SJSA1 (cell line): ENCODE results near the gene NAT9. TPM values are rescaled to one million over a fixed set of nuclear protein-coding genes. Genes with fewer than 3 reads are reported as not detected.

ENCODE experiments used
- DNase-seq, 2 experiments: peaks; one replicate each; pipeline ENCODE4 v3.0.0-alpha.2; 2015 to 2020; ENCODE audit warnings: low spot score in 2 of 2, low read depth in 1 of 2
- H3K27ac ChIP-seq: fragments of 250-450 bp; sonication (Bioruptor Pico); 2 replicates; pipeline ENCODE4 v1.5.1; 2020; ENCODE audit warnings: mild to moderate bottlenecking, moderate library complexity
- H3K27me3 ChIP-seq: fragments of 250-450 bp; sonication (Bioruptor Pico); replicated peaks from 2 replicates; pipeline ENCODE4 v1.5.1; 2020; ENCODE audit warnings: mild to moderate bottlenecking, moderate library complexity
- H3K36me3 ChIP-seq: fragments of 250-450 bp; sonication (Bioruptor Pico); 2 replicates; pipeline ENCODE4 v1.5.1; 2020; ENCODE audit warnings: mild to moderate bottlenecking
- H3K4me1 ChIP-seq: fragments of 250-450 bp; sonication (Bioruptor Pico); replicated peaks from 2 replicates; pipeline ENCODE4 v1.6.1; 2021; ENCODE audit warnings: mild to moderate bottlenecking
- H3K4me3 ChIP-seq: fragments of 250-450 bp; sonication (Bioruptor Pico); 2 replicates; pipeline ENCODE4 v1.5.1; 2020; ENCODE audit warnings: mild to moderate bottlenecking
- H3K9me3 ChIP-seq: fragments of 250-450 bp; sonication (Bioruptor Pico); replicated peaks from 2 replicates; pipeline ENCODE4 v1.5.1; 2020; ENCODE audit warnings: mild to moderate bottlenecking
- total RNA-seq: library from RNA; depleted of rRNA; stranded (reverse); fragments of >200 nt; shearing (Covaris generic); gene quantifications from 2 replicates; pipeline ENCODE4 v1.2.3, GENCODE V29; 2014

NAT9 gene
- total RNA-seq, 1 experiment from 2014 or later, result 32.9 TPM

DNA sequence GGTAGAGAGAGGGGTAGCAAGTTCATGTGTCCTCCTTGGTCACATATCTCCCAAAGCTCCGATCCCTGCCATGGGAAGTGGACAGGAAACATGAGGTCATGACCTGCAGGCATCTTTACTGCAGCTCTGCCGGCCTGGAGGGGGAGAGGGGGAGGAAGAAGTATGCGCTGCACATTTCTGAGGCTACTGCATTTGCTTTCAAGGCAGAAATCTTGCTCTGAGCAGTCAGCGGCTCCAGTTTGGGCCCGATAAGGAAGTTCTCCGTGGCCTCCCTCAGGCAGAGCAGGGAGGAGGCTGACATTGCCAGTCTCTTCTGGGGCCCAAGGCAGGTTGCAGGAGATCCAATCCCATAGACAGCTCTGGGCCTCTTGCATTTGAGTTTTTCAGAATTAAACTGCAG lies 29.2 kb downstream of the NAT9 start:
- Histone ChIP-seq H3K36me3 (peaks cover 10% of the 10 kb centered on the region), H3K27me3 (no peaks in the 10 kb centered on the region), H3K4me3 (no peak overlapping the region), H3K9me3 (peaks cover 4% of the 10 kb centered on the region; the same call in 1 of the 2 replicates), H3K27ac (no peak overlapping the region), H3K4me1 (peaks cover 57% of the 10 kb centered on the region)
- DNase-seq, result peak in 1 of 2 experiments; percentile 47

GRCh38 chr17:74746376-74746775 lies 29.8 kb downstream of the NAT9 start:
- peaks cover 4% of the 10 kb centered on the region; the same call in 1 of the 2 replicates for H3K9me3 ChIP-seq
- H3K27ac ChIP-seq, result no peak overlapping the region
- no peak for DNase-seq

GRCh38 chr17:74745548-74746177 lies 30.5 kb downstream of the NAT9 start:
- Histone ChIP-seq H3K4me1 (peaks cover 61% of the 10 kb centered on the region), H3K27ac (no peak overlapping the region), H3K27me3 (no peaks in the 10 kb centered on the region), H3K4me3 (no peak overlapping the region), H3K36me3 (peaks cover 10% of the 10 kb centered on the region), H3K9me3 (peaks cover 4% of the 10 kb centered on the region; the same call in 1 of the 2 replicates)
- peak in 1 of 2 experiments; percentile 39 for DNase-seq

More at GRCh38 chr17:74746376-74746775, 29.8 kb downstream of the NAT9 start:
- Histone ChIP-seq H3K4me3 (no peak overlapping the region), H3K27me3 (no peaks in the 10 kb centered on the region), H3K4me1 (peaks cover 61% of the 10 kb centered on the region), H3K36me3 (peaks cover 10% of the 10 kb centered on the region)

GRCh38 chr17:74744714-74745547 lies 31.2 kb downstream of the NAT9 start:
- DNase-seq, result peak; percentile 83 to 89
- H3K27ac ChIP-seq, result no peak overlapping the region
- no peak overlapping the region for H3K4me3 ChIP-seq
- peaks cover 10% of the 10 kb centered on the region for H3K36me3 ChIP-seq
- peaks cover 4% of the 10 kb centered on the region; the same call in 1 of the 2 replicates for H3K9me3 ChIP-seq
- H3K4me1 ChIP-seq, result peaks cover 56% of the 10 kb centered on the region
- no peaks in the 10 kb centered on the region for H3K27me3 ChIP-seq

DNA sequence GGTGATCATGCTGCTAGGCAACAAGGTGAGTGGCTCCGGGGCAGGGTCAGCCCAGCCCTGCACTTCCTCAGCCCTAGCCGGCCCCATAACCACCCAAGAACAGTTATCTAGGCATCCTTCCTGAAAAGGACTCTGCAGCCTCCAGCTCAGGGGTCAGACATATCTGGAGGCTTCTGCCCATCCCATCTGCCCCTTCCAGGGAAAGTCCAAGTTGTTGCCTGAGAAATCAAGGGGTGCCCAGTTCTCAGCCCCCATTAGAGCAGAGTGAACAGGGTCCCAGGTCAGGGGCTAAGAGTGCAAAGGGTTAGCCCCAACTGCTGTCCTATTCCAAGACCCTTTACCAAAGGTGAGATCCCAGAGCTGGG lies 31.8 kb downstream of the NAT9 start:
- DNase-seq, result peak in 1 of 2 experiments; percentile 39
- Histone ChIP-seq H3K4me3 (no peak overlapping the region), H3K4me1 (peaks cover 51% of the 10 kb centered on the region), H3K27ac (no peak overlapping the region), H3K36me3 (peaks cover 9% of the 10 kb centered on the region), H3K9me3 (peaks cover 4% of the 10 kb centered on the region; the same call in 1 of the 2 replicates), H3K27me3 (no peaks in the 10 kb centered on the region)

DNA sequence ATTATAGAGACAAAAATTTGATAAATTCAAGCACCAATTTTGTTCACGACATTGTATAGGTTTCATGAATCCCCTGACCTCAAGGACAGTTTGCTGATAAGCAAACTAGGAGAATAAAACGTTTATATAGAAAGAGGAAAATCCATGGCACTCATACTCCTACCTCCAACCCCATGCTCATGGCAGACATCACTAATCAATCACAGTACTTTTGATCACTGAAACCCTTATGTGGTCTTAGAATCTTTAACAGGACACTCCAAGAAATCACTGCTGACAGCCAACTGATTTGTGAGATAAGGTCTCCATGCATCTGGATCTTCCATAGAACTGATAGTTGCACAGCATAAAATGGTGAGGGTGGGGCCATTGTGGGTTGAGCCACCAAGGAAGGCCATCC lies 32.4 kb downstream of the NAT9 start:
- H3K27ac ChIP-seq, result no peak overlapping the region
- H3K9me3 ChIP-seq, result peaks cover 2% of the 10 kb centered on the region; the same call in 1 of the 2 replicates
- H3K36me3 ChIP-seq, result peaks cover 3% of the 10 kb centered on the region
- no peaks in the 10 kb centered on the region for H3K27me3 ChIP-seq
- no peak for DNase-seq
- H3K4me3 ChIP-seq, result no peak overlapping the region
- H3K4me1 ChIP-seq, result peaks cover 51% of the 10 kb centered on the region

DNA sequence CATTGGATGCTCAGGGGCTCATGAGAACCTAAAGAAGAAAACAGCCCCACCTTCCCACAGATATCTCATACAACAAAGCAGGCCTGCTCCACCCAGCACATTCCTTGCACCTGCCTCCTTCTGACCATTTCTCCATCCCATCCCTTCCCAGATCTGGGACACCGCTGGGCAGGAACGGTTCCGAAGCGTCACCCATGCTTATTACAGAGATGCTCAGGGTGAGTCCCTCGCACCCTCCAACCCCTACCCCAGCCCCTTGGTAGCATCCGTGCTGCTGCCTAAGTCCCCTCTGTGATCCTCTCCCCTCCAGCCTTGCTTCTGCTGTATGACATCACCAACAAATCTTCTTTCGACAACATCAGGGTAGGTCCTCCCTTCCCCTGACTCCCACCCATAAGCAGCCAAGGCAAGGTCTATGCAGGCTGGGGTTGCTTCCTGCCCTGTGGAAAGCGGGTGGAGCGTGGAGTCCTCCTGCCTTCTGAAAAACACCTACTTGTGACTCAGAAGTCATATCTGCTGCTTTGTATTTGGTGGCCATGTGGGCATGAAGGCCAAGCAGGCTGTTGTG lies 33.1 kb downstream of the NAT9 start:
- Histone ChIP-seq H3K9me3 (no peaks in the 10 kb centered on the region), H3K4me3 (no peak overlapping the region), H3K27me3 (no peaks in the 10 kb centered on the region), H3K27ac (no peak overlapping the region), H3K36me3 (no peaks in the 10 kb centered on the region), H3K4me1 (peaks cover 53% of the 10 kb centered on the region)
- peak in 1 of 2 experiments; percentile 45 for DNase-seq

- DNase-seq, result peak; percentile 72 to 73
- H3K4me3 ChIP-seq, result no peak overlapping the region
- H3K9me3 ChIP-seq, result no peaks in the 10 kb centered on the region
- no peaks in the 10 kb centered on the region for H3K36me3 ChIP-seq
- H3K27ac ChIP-seq, result no peak overlapping the region
- H3K4me1 ChIP-seq, result peaks cover 56% of the 10 kb centered on the region
- H3K27me3 ChIP-seq, result peaks cover 5% of the 10 kb centered on the region
These were observed 34.0 kb downstream of the NAT9 start for GRCh38 chr17:74742153-74742515.

- Histone ChIP-seq H3K27ac (no peak overlapping the region), H3K4me3 (no peak overlapping the region), H3K36me3 (no peaks in the 10 kb centered on the region), H3K27me3 (peaks cover 13% of the 10 kb centered on the region), H3K4me1 (peaks cover 57% of the 10 kb centered on the region), H3K9me3 (no peaks in the 10 kb centered on the region)
- DNase-seq, result peak in 1 of 2 experiments; percentile 45
These were observed 35.3 kb downstream of the NAT9 start for GRCh38 chr17:74740641-74741387.

DNA sequence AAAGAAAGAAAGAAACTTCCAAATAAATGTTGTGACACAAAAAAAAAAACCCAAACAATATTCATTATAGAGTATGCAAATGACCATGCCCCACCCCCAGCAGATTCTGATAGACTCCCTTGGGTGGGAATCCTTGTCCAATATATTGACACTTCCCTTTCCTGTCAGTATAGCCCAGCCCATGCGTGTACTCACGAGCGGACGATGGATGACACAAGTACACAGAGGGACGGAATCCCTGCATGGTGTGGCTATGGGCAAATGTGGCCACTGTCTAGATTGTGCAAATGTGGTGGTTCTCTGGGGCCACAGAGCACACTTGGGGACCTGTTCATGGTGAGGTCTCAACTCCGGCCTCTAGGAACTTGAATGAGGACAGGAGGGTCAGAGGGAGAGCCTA lies 36.0 kb downstream of the NAT9 start:
- Histone ChIP-seq H3K27me3 (peaks cover 13% of the 10 kb centered on the region), H3K27ac (no peak overlapping the region), H3K4me1 (peaks cover 57% of the 10 kb centered on the region), H3K9me3 (no peaks in the 10 kb centered on the region), H3K4me3 (no peak overlapping the region), H3K36me3 (no peaks in the 10 kb centered on the region)
- peak in 1 of 2 experiments; percentile 36 for DNase-seq

- Histone ChIP-seq H3K27ac (no peak overlapping the region), H3K27me3 (peaks cover 13% of the 10 kb centered on the region), H3K9me3 (no peaks in the 10 kb centered on the region), H3K4me3 (no peak overlapping the region), H3K4me1 (peaks cover 51% of the 10 kb centered on the region), H3K36me3 (no peaks in the 10 kb centered on the region)
- no peak for DNase-seq
These were observed 36.8 kb downstream of the NAT9 start for GRCh38 chr17:74739227-74739831.

- H3K4me1 ChIP-seq, result peaks cover 48% of the 10 kb centered on the region
- H3K4me3 ChIP-seq, result peak overlapping the region; percentile 34
- peak; percentile 90 to 94 for DNase-seq
- H3K27me3 ChIP-seq, result peaks cover 13% of the 10 kb centered on the region
- H3K9me3 ChIP-seq, result no peaks in the 10 kb centered on the region
- peak overlapping the region; percentile 21 for H3K27ac ChIP-seq
- no peaks in the 10 kb centered on the region for H3K36me3 ChIP-seq
These were observed 37.8 kb downstream of the NAT9 start for GRCh38 chr17:74738051-74738996.
